Stimulated activated CD4-positive, alpha-beta T cell treated with anti-CD3 and anti-CD28 coated beads, Interleukin-12 subunit alpha, Interleukin-12 subunit beta, amount 100 ng/mL, for 4 hours (primary cell): Measurements from ENCODE around the gene OSBPL3.

Experiments
- DNase-seq: peaks from one replicate; pipeline ENCODE4 v3.0.0-alpha.2; 2020

The OSBPL3 gene

GRCh38 chr7:24858108-24858977, 121.6 kb downstream of the OSBPL3 start:
- no peak for DNase-seq

DNA sequence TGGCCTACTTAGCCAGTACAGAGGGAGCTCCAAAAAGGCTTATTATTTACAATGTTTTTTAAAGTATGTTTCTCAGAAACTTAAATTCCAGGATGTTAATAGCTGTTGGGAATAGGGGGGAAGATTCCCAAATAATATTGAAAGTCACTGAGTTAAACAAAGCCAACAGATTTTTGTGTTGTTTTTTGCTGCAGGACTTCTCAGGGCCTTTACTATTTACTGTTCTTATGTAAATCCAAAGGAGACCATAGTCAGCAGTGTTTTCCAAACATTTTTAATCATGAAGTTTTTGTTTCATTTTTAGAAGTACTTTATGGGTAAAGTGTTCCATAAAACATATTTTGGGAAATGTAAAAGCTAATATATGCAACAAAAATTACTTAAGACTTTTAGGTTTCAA, 122.4 kb downstream of the OSBPL3 start:
- DNase-seq = no peak

DNA sequence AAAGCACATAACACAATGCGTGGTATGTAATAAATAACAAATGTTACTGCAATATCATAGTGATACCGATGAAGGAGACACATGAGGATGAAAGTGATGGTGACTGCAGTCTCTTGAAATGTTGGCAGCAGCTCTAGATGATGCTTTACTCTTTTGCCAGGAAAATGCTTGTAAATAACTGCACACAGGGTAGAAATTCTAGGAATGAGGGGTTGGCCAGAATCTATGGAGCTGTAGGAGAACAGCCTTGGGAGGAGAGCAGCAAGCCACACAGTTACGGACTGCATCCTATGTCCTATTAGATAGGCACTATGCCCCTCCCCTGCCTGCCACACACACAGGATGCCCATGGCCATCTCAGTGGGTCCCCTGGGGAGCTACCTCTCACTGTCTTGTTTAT, 125.1 kb downstream of the OSBPL3 start:
- no peak for DNase-seq

GRCh38 chr7:24851786-24852185, 128.2 kb downstream of the OSBPL3 start:
- no peak for DNase-seq

DNA sequence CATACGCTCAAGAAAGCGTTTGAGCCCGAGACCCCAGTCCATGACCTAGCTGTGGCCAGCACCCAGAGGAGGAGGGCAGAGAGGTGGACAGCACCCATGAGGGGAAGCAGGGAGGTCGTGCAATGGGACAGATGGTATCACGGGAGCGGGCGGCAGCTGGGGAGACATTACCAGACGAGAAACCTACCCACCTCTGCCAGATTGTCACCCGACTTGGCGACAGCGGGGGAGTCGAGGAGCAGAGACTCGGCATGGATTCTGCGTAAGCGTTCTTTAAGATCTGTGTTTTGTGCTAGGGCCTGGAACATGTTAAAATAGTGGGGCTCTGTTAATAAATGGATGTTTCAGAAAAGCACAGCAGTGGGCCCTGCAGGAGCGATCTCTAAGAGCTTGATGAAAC, 131.1 kb downstream of the OSBPL3 start:
- no peak for DNase-seq

GRCh38 chr7:24847754-24848153, 132.2 kb downstream of the OSBPL3 start:
- DNase-seq = no peak

DNA sequence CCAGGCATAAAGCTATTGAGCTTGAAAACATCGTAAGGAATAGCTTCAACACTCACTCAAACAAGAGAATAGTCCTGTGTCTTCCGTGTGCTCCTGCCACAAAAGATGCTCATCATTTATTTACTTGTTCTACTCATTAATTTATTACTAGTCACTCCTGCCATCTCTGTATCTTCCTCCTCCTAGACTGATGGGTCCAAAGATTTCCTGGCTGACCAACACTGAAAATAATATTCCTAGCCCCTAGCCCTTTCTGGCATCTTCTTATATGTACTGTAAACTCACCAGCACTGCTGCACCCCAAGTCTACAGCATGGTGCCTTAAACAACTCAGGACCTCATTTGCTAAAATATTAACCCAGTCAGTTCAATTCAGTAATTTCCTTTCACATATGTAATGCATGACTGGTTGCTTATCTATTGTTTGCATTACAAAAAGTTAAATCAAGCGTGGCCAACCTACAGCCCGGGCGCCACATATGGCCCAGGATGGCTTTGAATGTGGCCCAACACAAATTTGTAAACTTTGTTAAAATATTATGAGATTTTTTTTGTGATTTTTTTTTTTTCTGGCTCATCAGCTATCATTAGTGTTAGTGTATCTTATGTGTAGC, 136.1 kb downstream of the OSBPL3 start:
- no peak for DNase-seq

DNA sequence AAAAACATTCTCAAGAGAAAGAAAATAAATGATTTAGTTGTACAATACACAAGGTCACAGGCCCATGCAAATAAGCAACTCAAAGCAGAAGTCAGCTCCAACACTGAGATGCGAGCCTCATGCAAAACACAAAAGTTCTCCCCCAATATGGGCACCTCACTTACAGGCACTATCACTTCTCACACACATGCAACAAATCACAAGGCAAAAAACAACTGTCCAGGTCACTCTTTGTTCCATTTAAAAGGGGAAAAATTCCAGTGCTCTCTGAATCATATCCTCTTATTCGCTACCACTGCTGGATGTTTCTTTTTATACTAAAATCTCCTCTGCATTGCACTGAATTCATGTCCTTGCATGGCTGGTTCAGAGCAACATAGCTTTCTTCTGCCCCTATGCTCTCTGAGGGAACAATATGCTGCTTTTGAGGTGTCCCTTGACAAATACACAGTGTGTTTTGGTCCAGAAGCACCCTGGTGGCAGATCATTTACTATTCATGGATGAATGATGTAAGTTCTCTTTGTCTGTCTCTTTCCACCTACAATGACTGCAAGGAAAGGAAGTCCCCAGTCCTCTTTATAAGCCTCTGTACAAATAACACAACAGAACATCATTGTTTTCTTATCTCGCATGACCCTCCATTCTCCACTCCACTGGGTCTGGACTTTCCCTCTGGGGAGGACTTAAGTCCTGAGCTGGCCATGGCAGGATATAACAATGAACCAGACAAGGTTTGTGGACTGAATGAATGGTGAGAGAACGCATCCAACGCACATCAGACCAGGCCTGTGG, 137.3 kb downstream of the OSBPL3 start:
- no peak for DNase-seq

- no peak for DNase-seq
These were observed 137.9 kb downstream of the OSBPL3 start for GRCh38 chr7:24842029-24842428.

DNA sequence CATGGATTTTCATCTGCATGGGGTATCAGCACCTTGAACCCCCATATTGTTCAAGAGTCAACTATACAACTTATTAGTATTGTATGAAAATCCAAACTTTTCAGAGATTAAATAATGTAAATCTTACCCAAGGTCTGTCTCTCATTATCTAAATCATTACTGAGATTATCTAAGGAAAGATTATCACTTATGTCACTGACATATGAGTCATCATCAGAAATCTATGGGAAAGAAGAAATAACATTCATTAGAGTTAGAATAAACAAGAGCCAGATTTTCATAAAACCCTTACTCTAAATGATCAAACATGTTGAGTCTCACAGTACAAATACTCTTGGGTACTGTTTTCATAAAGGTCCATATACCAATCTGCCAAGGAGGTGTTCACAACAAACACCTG, 139.4 kb downstream of the OSBPL3 start:
- DNase-seq = no peak

DNA sequence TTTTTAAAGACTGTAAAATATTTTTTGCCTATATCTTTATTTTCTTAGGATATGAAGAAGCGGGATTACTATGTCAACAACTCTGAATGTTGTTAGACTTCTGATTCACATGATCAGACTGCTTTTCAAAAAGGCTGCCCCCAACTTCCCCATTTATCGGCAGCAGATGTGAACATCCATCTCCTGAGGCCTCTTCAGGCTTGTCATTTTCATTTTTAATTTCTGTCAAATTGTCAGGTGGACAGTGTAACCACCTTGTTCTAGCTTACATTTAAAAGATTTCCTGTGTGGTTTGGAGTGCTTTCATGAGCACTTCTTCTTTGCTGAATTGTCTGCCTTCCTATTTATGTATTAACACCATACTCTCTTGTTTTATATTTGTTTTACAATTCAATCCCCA, 143.9 kb downstream of the OSBPL3 start:
- no peak for DNase-seq

DNA sequence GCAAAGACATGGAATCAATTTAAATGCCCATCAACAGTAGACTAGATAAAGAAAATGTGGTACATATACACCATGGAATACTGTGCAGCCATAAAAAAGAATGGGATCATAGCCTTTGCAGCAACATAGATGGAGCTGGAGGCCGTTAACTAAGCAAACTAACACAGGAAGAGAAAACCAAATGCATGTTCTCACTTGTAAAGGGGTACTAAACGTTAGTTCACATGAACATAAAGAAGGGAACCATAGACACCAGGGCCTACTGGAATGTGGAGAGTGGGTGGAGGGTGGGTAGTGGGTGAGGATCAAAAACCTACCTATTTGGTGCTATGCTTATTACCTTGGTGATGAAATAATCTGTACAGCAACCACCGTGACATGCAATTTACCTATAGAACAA, 144.3 kb downstream of the OSBPL3 start:
- DNase-seq = no peak

DNA sequence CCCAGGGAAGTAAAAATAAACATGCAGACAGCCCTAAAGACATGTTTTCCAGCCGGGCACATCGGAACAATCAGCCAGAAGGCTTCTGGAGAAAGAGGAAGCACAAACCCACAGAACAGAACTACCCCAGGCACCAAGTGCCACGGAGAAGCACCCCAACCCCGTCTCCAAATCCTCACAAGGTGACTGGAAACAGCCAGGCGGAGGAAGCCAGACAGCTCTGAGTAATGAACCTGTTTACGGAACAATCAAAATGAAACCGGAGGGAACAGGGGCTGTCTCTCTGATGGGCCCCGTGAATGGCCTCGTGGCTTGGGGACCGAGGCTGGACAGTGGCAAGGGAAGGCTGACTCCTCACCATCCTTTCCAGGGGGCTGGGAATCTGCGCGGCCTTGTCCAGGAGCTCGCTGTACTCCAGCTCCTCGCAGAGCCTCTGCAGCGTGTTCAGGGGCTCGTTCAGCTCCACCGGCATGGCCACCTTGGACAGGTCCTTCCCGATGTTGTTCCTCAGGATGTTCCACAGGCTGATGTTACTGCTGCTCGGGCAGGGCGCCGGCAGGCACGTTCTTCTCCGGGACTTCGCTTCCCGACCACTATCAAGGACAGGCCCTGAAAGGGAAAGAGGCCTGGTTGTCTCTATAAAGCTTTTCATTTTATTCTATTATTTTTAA, 145.7 kb downstream of the OSBPL3 start:
- no peak for DNase-seq

DNA sequence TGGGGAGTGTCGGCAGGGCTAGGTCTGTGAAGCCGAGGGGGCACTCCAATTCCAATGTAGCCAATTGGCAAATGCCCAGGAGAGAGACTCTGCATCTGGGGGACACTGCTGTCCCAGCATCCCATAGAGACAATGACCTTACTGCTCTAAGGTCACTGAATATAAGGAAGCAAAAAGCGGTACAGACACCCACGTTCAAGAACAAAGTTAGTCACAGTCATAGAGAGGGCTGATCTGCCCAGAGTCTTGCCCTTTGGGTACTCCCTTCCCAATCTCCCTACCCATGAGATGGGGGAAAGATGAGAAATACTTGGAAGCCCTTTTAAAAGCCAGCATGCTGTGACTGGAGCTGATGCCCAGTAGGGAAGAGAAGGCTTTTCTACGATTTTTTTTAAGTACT, 146.4 kb downstream of the OSBPL3 start:
- no peak for DNase-seq

GRCh38 chr7:24831240-24831639, 148.7 kb downstream of the OSBPL3 start:
- no peak for DNase-seq

DNA sequence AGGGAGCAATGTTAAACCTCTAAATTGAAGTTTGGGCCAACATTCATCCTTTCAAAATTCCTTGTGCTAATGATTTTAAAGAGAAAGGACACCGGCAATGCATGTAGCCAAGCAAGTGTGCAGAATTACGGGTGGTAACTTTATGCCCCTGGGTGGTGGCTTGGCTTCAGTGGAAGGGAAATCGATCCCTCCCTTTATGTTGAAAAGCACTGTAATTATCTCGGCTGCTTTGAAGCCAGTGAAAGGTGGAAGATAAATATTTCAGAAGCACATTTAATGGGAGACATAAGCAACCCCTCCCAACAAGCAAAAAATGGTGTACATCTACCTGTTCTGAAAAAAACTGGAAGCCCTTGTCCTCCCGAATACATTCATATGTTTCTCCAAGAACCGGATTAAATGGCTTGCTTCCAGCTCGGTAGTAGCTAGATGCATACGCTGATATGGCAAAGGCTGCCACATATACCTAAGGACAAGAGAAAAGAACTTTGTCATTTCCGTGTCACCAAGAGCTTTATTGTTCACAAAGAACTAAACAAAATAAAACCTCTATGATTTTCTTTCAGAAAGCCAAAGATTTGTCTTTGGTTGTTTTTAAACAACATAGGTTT, 149.4 kb downstream of the OSBPL3 start:
- DNase-seq = no peak

- DNase-seq = no peak
These were observed 150.2 kb downstream of the OSBPL3 start for GRCh38 chr7:24829787-24830186.

DNA sequence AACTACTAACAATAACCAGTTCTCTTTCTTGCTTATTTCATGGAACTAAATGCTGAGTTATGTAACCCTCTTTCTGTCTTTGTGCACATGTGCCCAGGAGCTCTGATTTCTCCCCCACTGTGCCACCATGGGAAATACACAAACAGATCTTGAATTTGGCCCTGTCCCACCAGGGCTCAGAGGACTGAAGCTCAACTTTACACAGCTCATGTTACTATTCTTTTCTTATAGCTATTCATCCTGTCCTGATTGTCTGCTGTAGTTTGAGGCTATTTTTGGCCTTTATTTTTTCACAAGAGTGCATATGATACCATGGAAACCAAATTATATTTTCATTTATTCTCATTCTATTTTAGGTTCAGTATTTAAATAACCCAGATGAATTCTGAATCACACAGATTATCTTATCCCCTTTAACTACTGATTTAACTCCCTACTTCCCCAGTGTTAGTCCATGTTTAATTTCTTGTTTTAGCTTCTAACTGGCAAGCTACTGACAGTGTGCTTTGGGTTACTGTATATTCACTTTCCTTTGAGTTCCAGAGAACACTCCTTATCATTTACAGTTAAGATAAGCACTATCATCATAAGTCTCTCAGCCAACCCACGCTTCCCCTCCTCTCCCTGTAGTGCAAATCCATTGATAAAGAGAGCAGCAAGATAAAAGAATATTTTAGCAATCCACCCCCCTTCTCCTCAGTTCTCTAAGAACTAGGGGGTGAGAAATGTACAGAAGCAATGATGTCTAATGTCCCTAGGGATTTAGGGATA, 150.9 kb downstream of the OSBPL3 start:
- DNase-seq = no peak

- DNase-seq = no peak
These were observed 152.4 kb downstream of the OSBPL3 start for GRCh38 chr7:24827589-24827988.

DNA sequence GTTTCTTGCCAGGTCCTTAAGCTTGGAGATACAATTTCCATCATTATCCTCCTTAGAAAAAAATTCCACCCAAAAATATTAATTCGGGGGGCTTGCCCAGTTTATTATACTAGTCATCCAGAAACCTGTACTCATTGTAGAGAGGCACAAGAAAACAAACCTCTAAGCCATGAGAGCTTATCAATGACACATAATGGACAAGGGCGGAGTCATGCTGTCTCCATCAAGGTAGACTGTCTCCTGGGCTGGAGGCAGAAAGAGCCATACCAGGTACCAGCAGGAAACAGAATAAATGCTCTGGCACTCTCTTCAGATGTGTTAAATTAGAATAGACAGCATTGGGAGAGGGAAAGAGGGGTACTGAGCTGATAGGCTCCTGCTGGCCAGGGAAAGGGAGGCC, 153.0 kb downstream of the OSBPL3 start:
- DNase-seq = no peak

- DNase-seq = no peak
These were observed 153.3 kb downstream of the OSBPL3 start for GRCh38 chr7:24826662-24827020.
